Liver (tissue), 3 donors: ENCODE results near the gene DBN1.

Experiments
- ATF3 ChIP-seq: IDR thresholded peaks from 2 replicates; pipeline ENCODE4 v1.6.1; 2016; ENCODE audit warnings: antibody characterized with exemption
- CTCF ChIP-seq: fragments of 150-350 bp; IDR thresholded peaks from 2 replicates; pipeline ENCODE4 v1.5.1; 2017; ENCODE audit warnings: improper control_type of control experiment, low read depth, low read length; ENCODE audit not compliant: missing input control
- FOXA2 ChIP-seq: IDR thresholded peaks from 2 replicates; pipeline ENCODE4 v1.6.1; 2016; ENCODE audit warnings: antibody characterized with exemption
- HNF4A ChIP-seq, 2 donors: conservative IDR thresholded peaks; 2 replicates each; pipeline ENCODE4 v1.6.1; 2016; ENCODE audit warnings: antibody characterized with exemption in 2 of 2, mild to moderate bottlenecking in 2 of 2
- JUND ChIP-seq, 2 donors: IDR thresholded peaks; 2 replicates each; pipeline ENCODE4 v1.6.1; 2016; ENCODE audit warnings: antibody characterized with exemption in 2 of 2
- MAX ChIP-seq: IDR thresholded peaks from 2 replicates; pipeline ENCODE4 v1.6.1; 2016; ENCODE audit warnings: antibody characterized with exemption
- NR2F2 ChIP-seq: IDR thresholded peaks from 2 replicates; pipeline ENCODE4 v1.6.1; 2016; ENCODE audit warnings: antibody characterized with exemption
- REST ChIP-seq: IDR thresholded peaks from 2 replicates; pipeline ENCODE4 v1.6.1; 2016; ENCODE audit warnings: antibody characterized with exemption, mild to moderate bottlenecking
- SP1 ChIP-seq: IDR thresholded peaks from 2 replicates; pipeline ENCODE4 v1.6.1; 2018; ENCODE audit warnings: antibody characterized with exemption, mild to moderate bottlenecking
- TAF1 ChIP-seq: conservative IDR thresholded peaks from 2 replicates; pipeline ENCODE4 v1.6.1; 2016; ENCODE audit warnings: antibody characterized with exemption, mild to moderate bottlenecking
- YY1 ChIP-seq: IDR thresholded peaks from 2 replicates; pipeline ENCODE4 v1.6.1; 2016; ENCODE audit warnings: antibody characterized with exemption, mild to moderate bottlenecking
- donor health status: healthy.
- donor health status: healthy.

DNA sequence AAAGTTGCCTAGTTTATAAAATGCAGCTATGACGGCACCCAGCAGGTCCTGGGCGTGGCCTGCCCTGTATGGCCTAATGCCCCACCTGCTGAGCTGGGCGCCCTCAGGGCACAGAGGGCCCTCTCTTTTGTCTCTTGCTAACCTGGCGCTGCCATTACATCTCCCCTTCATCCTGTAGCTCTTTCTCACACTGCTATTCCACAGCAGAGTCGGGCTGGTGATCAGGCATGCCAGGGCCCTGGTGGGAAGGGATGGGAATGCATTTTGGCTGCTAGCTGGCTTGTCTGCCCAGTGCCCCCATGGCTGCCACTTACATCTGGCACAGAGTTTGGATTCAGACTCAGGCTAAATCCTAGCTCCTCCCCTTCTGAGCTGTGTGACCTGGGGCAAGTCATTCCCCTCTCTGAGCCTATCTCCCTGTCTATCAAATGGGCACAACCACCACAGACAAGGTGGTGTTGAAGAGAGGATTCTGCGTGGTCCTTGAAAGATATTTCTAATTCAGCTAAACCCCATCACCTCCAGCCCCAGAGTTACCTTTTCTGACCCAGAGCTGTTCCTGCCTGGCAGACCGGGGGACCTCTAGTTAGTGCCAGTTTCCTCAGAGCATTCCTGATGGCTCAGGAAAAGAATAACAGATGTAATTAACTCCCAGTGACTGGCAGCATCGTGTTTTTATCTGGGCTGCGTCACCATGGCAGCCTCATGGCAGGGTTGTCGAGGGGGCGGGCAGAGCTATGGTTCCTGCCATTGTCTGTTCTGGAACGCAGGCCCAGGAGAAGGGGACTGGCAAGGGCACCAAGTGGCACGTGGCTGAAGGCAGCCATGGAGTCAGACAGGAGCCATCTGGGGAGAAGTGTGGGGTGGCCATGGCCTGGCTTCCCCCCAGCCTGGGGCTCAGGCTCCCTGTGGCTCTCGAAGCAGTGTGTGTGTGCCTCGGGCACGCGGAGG is 20.5 kb downstream of the DBN1 start:
- TF ChIP-seq CTCF, result no peak
- no peak for TF ChIP-seq MAX
- no peak for TF ChIP-seq SP1
- TF ChIP-seq YY1, result no peak
- TF ChIP-seq TAF1, result no peak
- no peak for TF ChIP-seq JUND (IDR thresholded peaks at IDR 0.05)
- no peak for TF ChIP-seq ATF3
- TF ChIP-seq NR2F2, result no peak
- no peak for TF ChIP-seq HNF4A (conservative IDR thresholded peaks at IDR 0.05)
- no peak for TF ChIP-seq FOXA2
- no peak for TF ChIP-seq REST
